ENCODE measurements around the gene SCML2.

DNA sequence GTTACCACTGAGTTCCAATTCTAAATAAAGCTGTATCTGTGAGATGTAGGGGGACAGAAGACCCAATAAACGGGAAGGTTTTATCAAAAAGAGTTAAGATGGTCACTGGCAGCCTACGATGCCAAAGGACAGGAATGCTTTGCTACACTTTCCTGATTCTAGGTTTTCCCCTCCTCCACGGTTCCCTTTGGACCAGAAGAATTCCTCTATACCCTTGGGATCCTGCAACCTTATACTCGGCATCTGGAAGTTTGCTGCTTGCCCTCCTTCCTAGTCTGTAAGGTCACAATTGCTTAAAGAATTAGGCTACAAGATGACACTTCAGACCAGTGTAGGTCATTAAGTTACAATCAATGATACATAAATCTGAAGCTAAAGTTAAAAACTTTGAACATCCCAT is 64.3 kb downstream of the SCML2 start:
- TF ChIP-seq POLR2A (IDR thresholded peaks at IDR 0.05; ENCODE audit: low read length) = no peak
- no peak for TF ChIP-seq GATA1 (IDR thresholded peaks at IDR 0.05; ENCODE audit: low read depth, low read length)

Measured in erythroblast (primary cell).